Neural cell (in vitro differentiated cells): ENCODE data around the gene PTPRB. TPM values are rescaled to one million over a fixed set of nuclear protein-coding genes. Genes with fewer than 3 reads are reported as not detected.

Experiments
- H2AFZ ChIP-seq: fragments of 200-600, 300-800 bp; sonication (generic), shearing (Covaris generic); 2 replicates; pipeline ENCODE4 v1.6.0; 2014; ENCODE audit warnings: low read depth, mild to moderate bottlenecking, antibody characterized with exemption, low read length, moderate library complexity
- H3F3A ChIP-seq: fragments of 200-600 bp; shearing (Covaris generic); 2 replicates; pipeline ENCODE4 v1.6.1; 2016; ENCODE audit warnings: mild to moderate bottlenecking, moderate library complexity, mixed read lengths, antibody characterized with exemption, low read length; ENCODE audit not compliant: insufficient read depth, poor library complexity, severe bottlenecking
- H3K27ac ChIP-seq: fragments of 200-600, 300-800 bp; sonication (generic), shearing (Covaris generic); 2 replicates; pipeline ENCODE4 v1.5.1; 2014; ENCODE audit warnings: mild to moderate bottlenecking, low read length, moderate library complexity
- H3K27me3 ChIP-seq: fragments of 300-800, 200-600 bp; sonication (generic), shearing (Covaris generic); 2 replicates; pipeline ENCODE4 v1.6.0; 2014; ENCODE audit warnings: mild to moderate bottlenecking, low read depth, low read length, moderate library complexity; ENCODE audit not compliant: insufficient read depth
- H3K36me3 ChIP-seq: fragments of 300-800, 200-600 bp; sonication (generic), shearing (Covaris generic); 2 replicates; pipeline ENCODE4 v1.5.1; 2014; ENCODE audit warnings: mild to moderate bottlenecking, antibody characterized with exemption, low read length, moderate library complexity; ENCODE audit not compliant: insufficient read depth
- H3K4me2 ChIP-seq: fragments of 300-800, 200-600 bp; sonication (generic), shearing (Covaris generic); 2 replicates; pipeline ENCODE4 v1.6.0; 2014; ENCODE audit warnings: mild to moderate bottlenecking, low read length
- H3K4me3 ChIP-seq: fragments of 300-800, 200-600 bp; sonication (generic), shearing (Covaris generic); 2 replicates; pipeline ENCODE4 v1.5.1; 2014; ENCODE audit warnings: mild to moderate bottlenecking, low read length, moderate library complexity
- H3K79me2 ChIP-seq: fragments of 200-600 bp; shearing (Covaris generic); replicated peaks from 2 replicates; pipeline ENCODE4 v1.6.0; 2014; ENCODE audit warnings: mild to moderate bottlenecking, low read length, moderate library complexity; ENCODE audit not compliant: insufficient read depth
- H3K9ac ChIP-seq: fragments of 300-800, 200-600 bp; sonication (generic), shearing (Covaris generic); 2 replicates; pipeline ENCODE4 v1.6.1; 2016; ENCODE audit warnings: mild to moderate bottlenecking, low read length, mixed read lengths
- H3K9me2 ChIP-seq: fragments of 200-600 bp; shearing (Covaris generic); 2 replicates; pipeline ENCODE4 v1.6.1; 2016; ENCODE audit warnings: mild to moderate bottlenecking, low read length, mixed read lengths; ENCODE audit not compliant: insufficient read depth
- H3K9me3 ChIP-seq: fragments of 200-600, 300-800 bp; sonication (generic), shearing (Covaris generic); 2 replicates; pipeline ENCODE4 v1.6.1; 2016; ENCODE audit warnings: mild to moderate bottlenecking, mixed run types, low read length, moderate library complexity, mixed read lengths
- H4K20me1 ChIP-seq: fragments of 200-600 bp; shearing (Covaris generic); 2 replicates; pipeline ENCODE4 v1.6.1; 2016; ENCODE audit warnings: mild to moderate bottlenecking, mixed run types; ENCODE audit not compliant: insufficient read depth
- EP300 ChIP-seq: fragments of 450-650 bp; conservative IDR thresholded peaks from 2 replicates; pipeline ENCODE4 v1.6.1; 2014; ENCODE audit warnings: antibody characterized with exemption, mild to moderate bottlenecking, moderate library complexity; ENCODE audit not compliant: poor library complexity, severe bottlenecking
- EZH2 ChIP-seq: fragments of 200-600, 300-800 bp; shearing (Covaris generic), sonication (generic); IDR thresholded peaks from 2 replicates; pipeline ENCODE4 v1.6.1; 2014; ENCODE audit warnings: antibody characterized with exemption, low read length, borderline replicate concordance, mild to moderate bottlenecking; ENCODE audit not compliant: insufficient read depth, poor library complexity, severe bottlenecking
- MXI1 ChIP-seq: fragments of 450-650 bp; conservative IDR thresholded peaks from 2 replicates; pipeline ENCODE4 v1.6.1; 2014; ENCODE audit warnings: antibody characterized with exemption, mild to moderate bottlenecking; ENCODE audit not compliant: poor library complexity, severe bottlenecking
- POLR2AphosphoS5 ChIP-seq: IDR thresholded peaks from 2 replicates; pipeline ENCODE4 v1.6.1; 2012
- RAD21 ChIP-seq: fragments of 450-650 bp; conservative IDR thresholded peaks from 2 replicates; pipeline ENCODE4 v1.6.1; 2014; ENCODE audit warnings: antibody characterized with exemption, mild to moderate bottlenecking, moderate library complexity
- SMC3 ChIP-seq: fragments of 450-650 bp; conservative IDR thresholded peaks from 2 replicates; pipeline ENCODE4 v1.6.1; 2014; ENCODE audit warnings: antibody characterized with exemption, mild to moderate bottlenecking, moderate library complexity; ENCODE audit not compliant: poor library complexity
- TAF1 ChIP-seq: IDR thresholded peaks from 2 replicates; pipeline ENCODE4 v1.6.1; 2012; ENCODE audit warnings: low read depth
- polyA plus RNA-seq: library from polyadenylated mRNA; depleted of rRNA; stranded (reverse); fragments of >200 nt; gene quantifications from 2 replicates; pipeline ENCODE4 v1.2.3, GENCODE V29; 2014
- TF ChIP-seq, protein P1 (sequence below): fragments of 450-650 bp; IDR thresholded peaks from 2 replicates; pipeline ENCODE4 v1.5.1; 2014; ENCODE audit warnings: antibody characterized with exemption, mild to moderate bottlenecking, moderate library complexity; ENCODE audit not compliant: poor library complexity, severe bottlenecking
- TF ChIP-seq, protein P2 (sequence below): IDR thresholded peaks from 2 replicates; pipeline ENCODE4 v1.6.1; 2012; ENCODE audit warnings: borderline replicate concordance

PTPRB gene
- polyA plus RNA-seq, 1 donor from 2014 or later = 0.26 TPM

DNA sequence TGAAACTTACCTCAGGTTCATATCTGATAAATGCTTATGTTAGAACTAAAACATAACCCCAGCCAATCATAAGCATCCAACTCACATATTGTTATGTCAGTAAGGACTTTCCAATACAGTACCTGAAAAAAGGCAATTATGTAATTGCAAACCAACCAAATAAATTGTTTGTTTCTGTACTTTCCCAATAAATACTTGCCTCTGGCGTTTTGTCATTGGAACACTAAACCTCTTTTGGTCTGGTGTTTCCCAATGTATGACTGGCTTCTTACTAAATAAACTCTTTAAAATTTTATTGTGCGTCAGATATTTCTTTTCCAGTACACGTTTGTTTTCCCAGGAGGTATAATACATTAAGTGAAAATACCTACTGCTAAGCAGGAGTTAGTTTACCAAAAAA lies 6.7 kb upstream of the PTPRB start:
- Histone ChIP-seq H3K9me3 (no peaks in the 10 kb centered on the region), H3K36me3 (no peaks in the 10 kb centered on the region), H3F3A (no peaks in the 10 kb centered on the region), H3K9ac (no peak overlapping the region), H3K27ac (no peak overlapping the region), H3K79me2 (no peaks in the 10 kb centered on the region), H3K4me3 (no peak overlapping the region), H4K20me1 (no peaks in the 10 kb centered on the region), H3K27me3 (no peaks in the 10 kb centered on the region), H3K4me2 (no peak overlapping the region), H3K9me2 (no peaks in the 10 kb centered on the region), H2AFZ (no peak overlapping the region)
- TF ChIP-seq TAF1 = no peak
- no peak for TF ChIP-seq RAD21
- no peak for TF ChIP-seq MXI1
- TF ChIP-seq EP300 = no peak
- TF ChIP-seq, protein P1, sequence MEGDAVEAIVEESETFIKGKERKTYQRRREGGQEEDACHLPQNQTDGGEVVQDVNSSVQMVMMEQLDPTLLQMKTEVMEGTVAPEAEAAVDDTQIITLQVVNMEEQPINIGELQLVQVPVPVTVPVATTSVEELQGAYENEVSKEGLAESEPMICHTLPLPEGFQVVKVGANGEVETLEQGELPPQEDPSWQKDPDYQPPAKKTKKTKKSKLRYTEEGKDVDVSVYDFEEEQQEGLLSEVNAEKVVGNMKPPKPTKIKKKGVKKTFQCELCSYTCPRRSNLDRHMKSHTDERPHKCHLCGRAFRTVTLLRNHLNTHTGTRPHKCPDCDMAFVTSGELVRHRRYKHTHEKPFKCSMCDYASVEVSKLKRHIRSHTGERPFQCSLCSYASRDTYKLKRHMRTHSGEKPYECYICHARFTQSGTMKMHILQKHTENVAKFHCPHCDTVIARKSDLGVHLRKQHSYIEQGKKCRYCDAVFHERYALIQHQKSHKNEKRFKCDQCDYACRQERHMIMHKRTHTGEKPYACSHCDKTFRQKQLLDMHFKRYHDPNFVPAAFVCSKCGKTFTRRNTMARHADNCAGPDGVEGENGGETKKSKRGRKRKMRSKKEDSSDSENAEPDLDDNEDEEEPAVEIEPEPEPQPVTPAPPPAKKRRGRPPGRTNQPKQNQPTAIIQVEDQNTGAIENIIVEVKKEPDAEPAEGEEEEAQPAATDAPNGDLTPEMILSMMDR = no peak
- TF ChIP-seq EZH2 = no peak
- no peak for TF ChIP-seq POLR2AphosphoS5
- TF ChIP-seq, protein P2, sequence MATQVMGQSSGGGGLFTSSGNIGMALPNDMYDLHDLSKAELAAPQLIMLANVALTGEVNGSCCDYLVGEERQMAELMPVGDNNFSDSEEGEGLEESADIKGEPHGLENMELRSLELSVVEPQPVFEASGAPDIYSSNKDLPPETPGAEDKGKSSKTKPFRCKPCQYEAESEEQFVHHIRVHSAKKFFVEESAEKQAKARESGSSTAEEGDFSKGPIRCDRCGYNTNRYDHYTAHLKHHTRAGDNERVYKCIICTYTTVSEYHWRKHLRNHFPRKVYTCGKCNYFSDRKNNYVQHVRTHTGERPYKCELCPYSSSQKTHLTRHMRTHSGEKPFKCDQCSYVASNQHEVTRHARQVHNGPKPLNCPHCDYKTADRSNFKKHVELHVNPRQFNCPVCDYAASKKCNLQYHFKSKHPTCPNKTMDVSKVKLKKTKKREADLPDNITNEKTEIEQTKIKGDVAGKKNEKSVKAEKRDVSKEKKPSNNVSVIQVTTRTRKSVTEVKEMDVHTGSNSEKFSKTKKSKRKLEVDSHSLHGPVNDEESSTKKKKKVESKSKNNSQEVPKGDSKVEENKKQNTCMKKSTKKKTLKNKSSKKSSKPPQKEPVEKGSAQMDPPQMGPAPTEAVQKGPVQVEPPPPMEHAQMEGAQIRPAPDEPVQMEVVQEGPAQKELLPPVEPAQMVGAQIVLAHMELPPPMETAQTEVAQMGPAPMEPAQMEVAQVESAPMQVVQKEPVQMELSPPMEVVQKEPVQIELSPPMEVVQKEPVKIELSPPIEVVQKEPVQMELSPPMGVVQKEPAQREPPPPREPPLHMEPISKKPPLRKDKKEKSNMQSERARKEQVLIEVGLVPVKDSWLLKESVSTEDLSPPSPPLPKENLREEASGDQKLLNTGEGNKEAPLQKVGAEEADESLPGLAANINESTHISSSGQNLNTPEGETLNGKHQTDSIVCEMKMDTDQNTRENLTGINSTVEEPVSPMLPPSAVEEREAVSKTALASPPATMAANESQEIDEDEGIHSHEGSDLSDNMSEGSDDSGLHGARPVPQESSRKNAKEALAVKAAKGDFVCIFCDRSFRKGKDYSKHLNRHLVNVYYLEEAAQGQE = no peak

DNA sequence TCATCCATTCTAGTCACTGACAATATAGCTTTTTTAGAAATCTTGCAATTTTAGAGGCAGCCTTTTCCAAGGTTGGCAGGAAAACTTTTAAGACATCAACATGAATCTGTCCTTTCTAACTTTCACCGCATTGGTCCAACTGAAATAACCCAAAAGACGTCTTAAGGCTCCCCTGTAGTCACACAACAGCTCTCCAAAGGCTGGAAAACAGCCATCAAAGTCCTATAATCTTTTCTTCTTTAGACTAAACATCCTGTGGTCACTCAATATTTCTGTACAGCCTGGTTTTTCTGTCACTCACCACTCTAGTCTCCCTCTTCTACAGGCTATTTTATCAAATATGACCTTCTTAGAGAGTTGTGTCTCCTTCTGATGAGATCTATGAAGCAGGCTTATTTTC lies 4.5 kb upstream of the PTPRB start:
- Histone ChIP-seq H3K36me3 (no peaks in the 10 kb centered on the region), H4K20me1 (no peaks in the 10 kb centered on the region), H3K27me3 (no peaks in the 10 kb centered on the region), H3K79me2 (no peaks in the 10 kb centered on the region), H3K9me3 (no peaks in the 10 kb centered on the region), H3F3A (no peaks in the 10 kb centered on the region), H3K27ac (no peak overlapping the region), H3K9ac (no peak overlapping the region), H3K9me2 (no peaks in the 10 kb centered on the region), H3K4me2 (no peak overlapping the region), H2AFZ (no peak overlapping the region), H3K4me3 (no peak overlapping the region)
- TF ChIP-seq, protein P2 = no peak
- TF ChIP-seq RAD21 (no peak), TAF1 (no peak), SMC3 (no peak)
